G401 (cell line): Measurements from ENCODE around the gene CENPC. TPM values are rescaled to one million over a fixed set of nuclear protein-coding genes. Genes with fewer than 3 reads are reported as not detected.
"Not testable (repeated sequence)": the region's sequence is repeated elsewhere in the genome, so short reads cannot be mapped to it uniquely, and the experiment has no call there.

Experiments used
- DNase-seq: peaks from one replicate; pipeline ENCODE4 v3.0.0-alpha.2; 2015; ENCODE audit warnings: low spot score
- in situ Hi-C: cut with HindIII; loops from 2 replicates; pipeline ENCODE4 v1.10.0; 2016; ENCODE audit warnings: low sequenced_read_pairs, mixed read lengths
- total RNA-seq: library from RNA; depleted of rRNA; stranded (reverse); fragments of >200 nt; shearing (Covaris generic); gene quantifications from 2 replicates; pipeline ENCODE4 v1.2.3, GENCODE V29; 2014

CENPC gene
- total RNA-seq, 1 experiment from 2014 or later: 15.8 TPM

DNA sequence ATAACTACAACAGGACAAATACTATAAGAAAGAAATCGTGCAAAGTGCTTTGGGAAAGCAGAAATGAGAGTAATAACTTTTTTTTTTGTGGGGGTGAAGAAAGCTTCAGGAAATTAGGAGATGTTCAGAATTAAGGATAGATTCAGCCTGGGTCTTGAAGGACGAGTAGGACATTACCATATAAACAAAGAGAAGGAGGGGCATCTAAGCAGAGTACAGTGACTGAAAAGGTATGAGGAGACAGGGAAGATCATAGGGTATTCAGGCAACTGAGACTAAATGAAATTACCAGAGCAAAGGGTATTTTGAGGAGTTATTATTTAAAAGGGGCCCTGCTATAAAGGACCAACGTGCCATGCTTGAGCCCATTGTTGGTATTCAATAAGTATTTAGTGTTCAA lies 10.1 kb upstream of the CENPC start:
- in situ Hi-C loops: no loop called here
- DNase-seq: no peak

DNA sequence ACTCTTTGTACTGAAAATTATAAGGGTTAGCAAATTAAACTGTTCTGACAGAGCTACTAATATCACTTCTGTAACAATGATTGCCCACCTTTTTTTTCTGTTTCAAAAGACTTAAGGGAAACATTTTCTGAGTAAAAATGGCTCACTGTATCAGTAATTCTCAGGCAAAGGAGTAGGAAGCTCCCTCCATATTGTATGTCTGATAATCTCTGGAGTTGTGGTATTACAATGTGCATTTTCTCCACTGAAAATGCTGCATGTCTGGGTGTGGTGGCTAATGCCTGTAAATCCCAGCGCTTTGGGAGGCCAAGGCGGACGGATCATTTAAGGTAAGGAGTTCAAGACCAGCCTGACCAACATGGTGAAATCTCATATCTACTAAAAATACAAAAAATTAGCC lies 8.8 kb upstream of the CENPC start:
- in situ Hi-C loops: no loop called here

DNA sequence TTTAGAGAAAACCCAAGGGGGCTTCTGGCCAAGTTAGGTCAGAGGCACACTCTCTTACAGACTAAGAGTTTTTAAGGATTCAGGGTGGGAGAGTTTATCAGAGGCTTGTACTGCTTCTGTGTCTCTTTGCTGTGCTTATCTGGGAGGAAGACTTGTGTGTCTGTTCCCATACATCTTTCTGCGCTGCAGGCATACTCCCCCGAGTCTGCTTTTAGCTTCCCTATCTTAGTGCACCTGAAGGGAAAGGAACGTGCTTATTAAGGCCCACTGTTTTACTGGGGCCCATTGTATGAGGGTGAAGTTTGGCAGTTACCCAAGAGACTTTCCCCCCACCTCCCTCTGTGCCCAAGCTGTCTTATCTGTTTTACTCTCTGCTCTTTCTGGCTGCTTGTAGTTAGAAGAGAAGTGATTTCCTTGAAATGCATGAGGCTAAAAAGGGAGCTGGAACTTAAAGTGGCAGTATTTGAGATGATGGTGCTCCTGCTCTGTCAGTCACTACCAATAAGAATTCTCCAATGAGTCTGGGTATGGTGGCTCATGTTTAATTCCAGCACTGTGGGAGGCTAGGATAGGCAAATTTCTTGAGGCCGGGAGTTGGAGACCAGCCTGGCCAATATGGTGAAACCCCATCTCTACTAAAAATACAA lies 7.0 kb upstream of the CENPC start:
- DNase-seq, in situ Hi-C loops: not testable (repeated sequence)

More for the DNA sequence above, 8.8 kb upstream of the CENPC start:
- DNase-seq: no peak

DNA sequence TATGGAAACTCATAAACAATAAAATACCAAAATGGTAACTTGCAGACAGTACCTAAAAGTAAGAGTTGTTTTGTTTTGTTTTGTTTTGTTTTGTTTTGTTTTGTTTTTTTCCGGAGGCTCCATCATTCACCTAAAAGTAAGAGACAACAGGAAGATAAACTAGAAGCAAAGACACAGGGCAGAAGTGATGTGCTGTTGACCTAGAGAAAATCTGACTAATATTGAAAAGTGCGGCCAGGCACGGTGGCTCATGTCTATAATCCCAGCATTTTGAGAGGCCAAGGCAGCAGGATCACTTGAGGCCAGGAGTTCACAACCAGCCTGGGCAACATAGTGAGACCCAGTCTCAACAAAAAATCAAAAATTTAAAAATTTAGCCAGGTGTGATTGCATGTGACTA lies 5.6 kb upstream of the CENPC start:
- DNase-seq: no peak
- in situ Hi-C loops: no loop called here

DNA sequence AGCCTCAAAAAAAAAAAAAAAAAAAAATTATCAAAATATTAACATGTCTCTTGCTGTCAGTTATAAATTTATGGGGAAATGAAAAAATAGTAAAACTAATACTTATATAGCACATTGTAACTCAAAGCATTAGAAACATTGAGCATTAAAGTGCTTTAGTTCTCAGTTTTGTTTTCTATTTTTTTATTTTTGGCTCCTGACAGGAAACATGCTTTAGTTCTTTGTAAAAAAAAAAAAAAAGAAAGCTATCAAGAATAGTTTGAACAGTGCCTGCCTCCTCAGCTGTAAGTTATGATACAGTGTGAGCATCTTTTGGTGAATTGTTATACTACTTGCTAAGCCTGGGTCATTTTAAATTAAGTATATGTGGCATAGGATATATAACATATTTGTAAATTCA lies 5.1 kb upstream of the CENPC start:
- in situ Hi-C loops: no loop called here
- no peak for DNase-seq

DNA sequence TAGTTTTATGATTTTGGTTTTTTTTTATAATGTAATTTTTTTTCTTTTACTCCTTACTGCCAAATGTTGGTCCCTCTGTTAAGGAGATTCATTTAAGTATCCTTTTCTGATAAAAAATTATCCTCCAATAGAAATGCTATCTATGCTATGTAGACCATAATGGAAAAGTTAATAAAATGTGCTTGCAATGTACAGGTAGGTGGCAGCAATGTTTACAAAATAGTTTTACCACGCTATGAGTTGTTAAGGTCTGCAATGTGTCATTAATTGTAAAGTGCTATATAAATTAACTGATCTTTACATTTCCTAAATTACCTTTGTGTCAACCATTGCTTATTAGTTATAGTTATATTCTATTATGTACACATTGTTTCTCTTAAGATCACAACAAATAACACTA lies 3.8 kb upstream of the CENPC start:
- no peak for DNase-seq
- in situ Hi-C loops: no loop called here

DNA sequence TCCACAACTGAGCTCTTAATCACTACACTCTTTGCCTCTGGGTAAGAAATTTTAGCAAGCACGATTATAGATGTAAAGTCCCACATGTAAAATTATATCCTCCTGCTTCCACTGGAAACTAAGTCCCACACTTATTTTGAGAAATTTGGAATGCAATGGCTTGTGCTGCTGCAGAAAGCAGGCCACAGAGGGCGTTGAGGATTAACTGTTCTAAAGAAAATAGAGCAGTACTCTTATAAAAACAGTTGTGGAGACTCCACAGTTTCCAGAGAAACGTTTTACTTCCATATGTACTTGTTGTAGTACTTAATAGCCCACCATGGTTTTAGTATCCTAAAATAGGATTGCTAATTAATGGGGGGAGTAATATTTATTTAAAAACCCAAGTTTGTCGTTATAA lies 1.7 kb upstream of the CENPC start:
- in situ Hi-C loops: no loop called here
- no peak for DNase-seq

DNA sequence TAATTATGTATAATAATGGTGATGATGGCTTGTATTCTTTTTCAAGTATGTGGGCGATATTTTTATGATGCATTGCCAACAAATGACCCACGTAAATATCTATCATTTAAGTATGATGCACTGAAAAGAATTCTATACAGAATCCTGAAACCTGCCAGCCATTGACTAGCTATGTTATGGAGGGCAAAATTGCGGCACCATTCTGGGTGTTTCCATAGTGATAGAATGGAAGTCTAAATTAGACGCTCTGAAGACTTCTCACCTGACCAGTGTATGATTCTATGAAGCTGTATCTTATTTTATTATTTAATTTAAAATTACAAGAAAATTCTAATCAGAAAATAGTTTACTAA lies 677 bp upstream of the CENPC start:
- in situ Hi-C loops: no loop called here
- peak; percentile 54 for DNase-seq

DNA sequence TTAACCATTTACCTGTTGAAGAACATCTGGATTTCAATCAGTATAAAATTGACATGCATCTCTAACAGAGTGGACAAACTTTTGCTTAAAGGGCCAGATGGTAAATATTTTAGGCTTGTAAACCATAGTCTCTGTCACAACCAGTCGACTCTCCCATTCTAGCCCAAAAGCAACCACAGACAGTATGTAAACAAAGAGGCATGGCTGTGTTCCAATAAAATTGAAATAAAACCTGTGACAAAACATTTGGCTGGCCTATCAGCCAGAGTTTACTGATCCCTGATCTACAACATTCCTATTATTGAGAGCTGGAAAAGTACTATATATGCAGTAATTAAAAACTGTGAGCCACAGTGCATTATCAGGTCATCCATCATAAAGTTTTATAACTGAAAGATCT lies 3.2 kb downstream of the CENPC start:
- DNase-seq: no peak
- in situ Hi-C loops: no loop called here

DNA sequence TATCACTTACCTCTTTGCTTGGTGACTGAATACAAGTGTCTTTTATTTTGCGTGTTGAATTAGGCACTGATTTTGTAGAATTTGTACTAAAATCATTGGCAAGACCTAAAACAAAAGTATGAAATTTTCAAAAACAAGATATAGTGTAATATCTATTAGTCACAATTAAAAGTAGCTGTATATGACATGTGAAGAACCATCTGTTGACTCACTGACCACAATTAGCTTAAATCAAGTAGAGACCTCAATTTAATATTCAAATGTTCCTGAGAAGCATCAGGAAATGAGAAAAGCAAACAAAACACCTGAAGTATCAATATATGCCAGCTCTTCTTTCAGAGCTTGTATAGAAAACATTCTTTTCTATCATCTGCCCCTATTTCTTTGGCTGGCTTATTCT lies 5.5 kb downstream of the CENPC start:
- in situ Hi-C loops: no loop called here
- DNase-seq: no peak

DNA sequence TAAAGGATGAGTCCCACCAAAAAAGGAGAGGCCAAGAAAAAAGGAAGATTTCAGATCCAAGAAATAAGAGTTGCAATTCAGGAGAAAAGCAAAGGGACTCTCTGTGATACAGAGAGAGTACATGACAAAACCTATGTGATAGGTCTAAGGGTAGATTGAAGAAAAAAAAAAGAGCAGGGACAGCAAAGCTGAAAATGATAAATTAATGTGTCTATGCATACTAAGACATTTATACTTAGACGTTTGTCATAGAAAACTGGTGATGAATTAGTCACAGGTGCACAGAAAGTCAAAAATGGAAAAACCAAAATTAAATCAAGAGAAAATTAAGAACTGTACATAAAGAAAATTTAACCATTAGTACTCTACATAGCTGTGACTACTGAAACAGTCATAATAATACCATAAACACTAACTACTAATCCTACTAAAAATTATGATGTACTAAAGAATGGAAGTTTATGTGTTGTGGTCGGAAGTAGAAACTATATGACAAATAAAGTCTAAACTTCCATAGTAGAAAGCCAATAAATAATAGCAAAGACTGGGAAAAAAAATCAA lies 9.9 kb downstream of the CENPC start:
- DNase-seq: no peak
- in situ Hi-C loops: no loop called here

DNA sequence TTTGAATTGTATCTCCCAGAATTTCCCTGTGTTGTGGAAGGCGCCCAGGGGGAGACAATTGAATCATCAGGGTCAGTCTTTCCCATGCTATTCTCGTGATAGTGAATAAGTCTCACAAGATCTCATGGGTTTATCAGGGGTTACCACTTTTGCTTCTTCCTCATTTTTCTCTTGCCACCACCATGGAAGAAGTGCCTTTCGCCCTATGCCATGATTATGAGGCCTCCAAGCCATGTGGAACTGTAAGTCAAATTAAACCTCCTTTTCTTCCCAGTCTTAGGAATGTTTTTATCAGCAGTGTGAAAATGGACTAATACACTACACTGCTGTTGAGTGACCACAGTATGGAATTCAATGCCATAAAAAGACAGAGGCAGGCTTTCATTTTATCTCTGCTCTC lies 12.2 kb downstream of the CENPC start:
- in situ Hi-C loops: no loop called here
- DNase-seq: no peak

DNA sequence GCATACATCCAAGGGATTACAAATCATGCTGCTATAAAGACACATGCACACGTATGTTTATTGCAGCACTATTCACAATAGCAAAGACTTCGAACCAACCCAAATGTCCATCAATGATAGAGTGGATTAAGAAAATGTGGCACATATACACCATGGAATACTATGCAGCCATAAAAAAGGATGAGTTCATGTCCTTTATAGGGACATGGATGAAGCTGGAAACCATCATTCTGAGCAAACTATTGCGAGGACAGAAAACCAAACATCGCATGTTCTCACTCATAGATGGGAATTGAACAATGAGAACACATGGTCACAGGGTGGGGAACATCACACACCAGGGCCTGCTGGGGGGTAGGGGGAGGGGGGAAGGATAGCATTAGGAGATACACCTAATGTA lies 12.9 kb downstream of the CENPC start:
- in situ Hi-C loops, DNase-seq: not testable (repeated sequence)

DNA sequence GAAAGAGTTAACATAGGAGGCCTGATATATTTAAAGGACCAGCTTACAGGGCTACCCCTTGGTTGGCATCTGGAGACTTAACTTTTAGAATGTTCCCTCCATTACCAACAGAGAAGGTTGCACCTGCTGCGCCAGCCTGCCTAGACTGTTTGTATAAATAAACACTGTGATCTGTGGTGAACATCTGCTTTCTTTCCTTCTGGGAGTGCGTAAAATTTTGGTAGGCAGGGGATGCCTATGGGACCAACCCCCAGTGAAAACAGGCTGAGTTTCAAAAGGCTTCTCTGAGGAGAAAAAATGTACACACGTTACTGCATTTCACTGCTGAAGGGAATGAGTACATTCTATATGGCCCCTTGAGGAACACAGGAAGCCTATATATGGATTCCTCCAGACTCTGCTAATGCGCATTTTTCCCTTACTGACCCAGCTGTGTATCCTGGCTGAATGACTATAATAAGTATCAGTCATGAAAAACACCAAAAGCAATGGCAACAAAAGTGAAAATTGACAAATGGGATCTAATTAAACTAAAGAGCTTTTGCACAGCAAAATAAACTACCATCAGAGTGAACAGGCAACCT lies 13.8 kb downstream of the CENPC start:
- no peak for DNase-seq

DNA sequence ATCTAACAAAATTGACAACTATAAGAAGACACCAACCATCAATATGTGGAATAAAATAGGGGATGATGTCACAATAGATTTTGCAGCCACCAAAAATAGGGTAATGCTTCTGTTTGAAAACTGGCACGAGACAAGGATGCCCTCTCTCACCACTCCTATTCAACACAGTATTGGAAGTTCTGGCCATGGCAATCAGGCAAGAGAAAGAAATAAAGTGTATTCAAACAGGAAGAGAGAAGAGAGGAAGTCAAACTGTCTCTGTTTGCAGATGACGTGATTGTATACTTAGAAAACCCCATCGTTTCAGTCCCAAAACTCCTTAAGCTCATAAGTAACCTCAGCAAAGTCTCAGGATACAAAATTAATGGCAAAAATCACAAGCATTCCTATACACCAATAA lies 21.2 kb downstream of the CENPC start:
- in situ Hi-C loops, DNase-seq: not testable (repeated sequence)

More for the DNA sequence above, 13.8 kb downstream of the CENPC start:
- in situ Hi-C loops: no loop called here

DNA sequence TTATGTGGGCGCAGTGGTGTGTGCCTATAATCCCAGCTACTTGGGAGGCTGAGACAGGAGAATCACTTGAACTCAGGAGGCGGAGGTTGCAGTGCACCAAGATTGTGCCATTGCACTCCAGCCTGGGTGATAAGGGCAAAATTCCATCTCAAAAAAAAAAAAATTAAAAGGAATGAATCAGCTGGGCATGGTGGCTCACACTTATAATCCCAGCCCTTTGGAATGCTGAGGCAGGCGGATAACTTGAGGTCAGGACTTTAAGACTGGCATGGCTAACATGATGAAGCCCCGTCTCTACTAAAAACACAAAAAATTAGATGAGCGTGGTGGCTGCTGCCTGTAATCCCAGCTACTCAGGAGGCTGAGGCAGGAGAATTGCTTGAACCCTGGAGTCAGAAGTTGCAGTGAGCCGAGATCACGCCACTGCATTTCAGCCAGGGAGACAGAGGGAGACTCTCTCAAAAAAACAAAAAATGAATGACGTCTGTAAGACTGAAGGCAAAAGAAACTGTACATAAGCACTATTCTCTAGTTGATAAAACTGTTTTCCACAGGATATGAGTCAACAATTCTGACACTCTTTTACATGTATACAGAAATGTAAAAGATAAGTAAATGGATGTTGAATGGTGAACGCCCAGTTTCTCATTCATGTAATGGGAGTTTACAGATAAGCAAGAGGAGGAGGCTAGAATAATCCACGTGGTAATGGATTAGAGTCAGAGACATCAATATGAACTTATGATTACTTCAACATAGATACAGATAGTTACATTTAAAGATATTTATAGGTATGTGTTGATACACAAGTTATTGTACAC lies 22.2 kb downstream of the CENPC start:
- no peak for DNase-seq
- in situ Hi-C loops: no loop called here

DNA sequence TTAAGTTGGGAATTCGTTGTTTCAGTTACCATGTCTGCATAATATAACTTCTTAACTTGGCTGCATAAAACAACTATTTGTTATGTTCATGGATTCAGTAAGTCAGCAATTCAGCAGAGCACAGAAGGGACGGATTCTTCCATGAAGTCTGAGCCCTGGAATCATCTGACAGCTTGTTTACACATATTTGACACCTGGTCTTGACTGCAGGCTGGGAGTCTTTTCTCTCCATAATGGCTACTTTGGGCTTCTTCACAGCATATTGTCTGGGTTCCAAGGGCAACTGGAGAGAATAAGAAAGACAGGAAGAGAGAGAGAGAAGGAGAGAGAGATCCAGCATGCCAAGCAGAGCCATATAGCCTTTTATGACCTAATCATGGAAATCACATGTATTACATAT lies 23.1 kb downstream of the CENPC start:
- in situ Hi-C loops: no loop called here
- no peak for DNase-seq

DNA sequence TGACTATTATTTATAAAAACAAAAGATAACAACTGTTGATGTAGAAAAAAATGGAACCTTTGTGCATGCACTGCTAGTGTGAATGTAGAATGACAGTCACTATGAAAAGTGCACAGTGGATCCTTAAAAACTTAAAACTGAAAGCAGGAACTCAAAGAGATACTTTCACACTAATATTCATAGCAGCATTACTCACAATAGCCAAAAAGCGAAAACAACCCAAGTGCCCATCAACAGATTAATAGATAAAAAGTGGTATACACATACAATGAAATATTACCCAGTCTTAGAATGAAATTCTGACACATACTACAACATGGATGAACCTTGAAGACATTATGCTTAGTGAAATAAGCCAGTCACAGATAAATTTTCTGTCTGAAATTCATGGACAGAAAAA lies 23.8 kb downstream of the CENPC start:
- in situ Hi-C loops: no loop called here
- no peak for DNase-seq

DNA sequence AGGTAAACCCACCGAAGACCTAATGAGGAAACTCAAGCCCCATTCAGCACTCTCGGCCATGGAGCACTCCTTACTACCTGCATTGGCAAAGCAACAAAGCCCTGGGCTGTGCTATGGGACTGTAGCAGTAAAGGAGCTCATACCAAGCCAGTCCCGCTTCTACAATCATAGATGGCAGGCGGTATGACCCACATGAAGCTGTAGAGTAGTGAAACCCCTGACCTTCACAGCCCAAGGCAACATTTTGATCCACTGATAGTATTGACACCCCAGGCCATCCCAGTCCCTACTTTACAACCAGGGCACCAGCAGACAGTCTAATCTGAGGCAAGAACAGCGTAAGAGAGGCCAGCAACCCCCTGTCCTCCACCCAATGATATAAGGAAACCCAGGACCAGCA lies 25.2 kb downstream of the CENPC start:
- in situ Hi-C loops: no loop called here

DNA sequence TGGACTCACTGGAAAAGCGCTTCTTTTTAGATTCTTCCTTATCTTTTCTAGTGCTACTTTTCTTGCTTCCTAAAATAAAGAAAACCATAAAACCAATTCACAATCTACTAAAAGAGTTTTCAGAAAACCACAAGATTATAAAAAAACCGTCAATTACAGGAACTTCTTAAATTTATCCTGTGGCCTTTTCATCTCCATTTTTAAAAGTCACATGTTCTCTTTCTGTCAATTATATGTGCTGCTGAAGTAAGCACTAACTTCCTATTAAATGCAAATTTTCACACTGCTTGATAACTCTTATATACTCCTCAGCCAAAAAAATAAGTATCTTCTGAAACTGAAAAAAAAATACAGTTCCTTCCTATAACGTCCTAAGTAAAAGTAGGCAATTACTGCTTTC lies 32.8 kb downstream of the CENPC start:
- in situ Hi-C loops: no loop called here

More for the DNA sequence above, 25.2 kb downstream of the CENPC start:
- DNase-seq: no peak

More for the DNA sequence above, 32.8 kb downstream of the CENPC start:
- no peak for DNase-seq
